Neuron (in vitro differentiated cells): Measurements from ENCODE around the gene ZNF99.
"Not testable (repeated sequence)": the region's sequence is repeated elsewhere in the genome, so short reads cannot be mapped to it uniquely, and the experiment has no call there.

ENCODE experiments used
- H2AFZ ChIP-seq: one replicate; pipeline ENCODE4 v1.6.1; 2013; ENCODE audit warnings: low read depth, mild to moderate bottlenecking, inconsistent platforms, low read length, moderate library complexity
- H3K27me3 ChIP-seq: one replicate; pipeline ENCODE4 v1.6.1; 2013; ENCODE audit warnings: low read length; ENCODE audit not compliant: insufficient read depth
- H3K36me3 ChIP-seq: one replicate; pipeline ENCODE4 v1.6.1; 2013; ENCODE audit warnings: low read length; ENCODE audit not compliant: insufficient read depth
- H3K4me1 ChIP-seq: one replicate; pipeline ENCODE4 v1.6.1; 2013; ENCODE audit warnings: low read length; ENCODE audit not compliant: insufficient read depth
- H3K4me3 ChIP-seq: 2 replicates; pipeline ENCODE4 v1.5.1; 2013; ENCODE audit warnings: mild to moderate bottlenecking, low read length, moderate library complexity
- H3K9me3 ChIP-seq: one replicate; pipeline ENCODE4 v1.6.1; 2013; ENCODE audit warnings: low read length

The ZNF99 gene

DNA sequence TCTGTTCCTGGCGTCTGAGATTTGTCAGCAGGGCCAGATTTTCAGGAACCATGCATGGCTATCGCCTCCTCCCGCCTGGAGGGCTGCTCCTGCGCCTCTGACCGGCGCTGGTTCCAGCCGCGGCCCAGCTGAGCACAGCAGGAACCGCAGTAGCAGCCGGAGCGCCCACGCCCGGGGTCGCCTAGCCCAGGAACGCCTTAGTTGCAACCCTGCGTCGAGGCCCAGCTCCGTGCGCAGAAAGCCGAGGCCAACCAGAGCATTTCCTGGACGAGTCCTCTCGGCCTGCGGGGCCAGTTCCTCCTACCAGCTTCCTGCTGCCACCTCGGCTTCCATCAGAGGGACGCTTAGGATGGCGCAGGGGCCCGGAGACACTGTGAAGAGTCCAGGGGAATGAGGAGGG lies 75.0 kb downstream of the ZNF99 start:
- Histone ChIP-seq H2AFZ (no peak overlapping the region), H3K4me1 (no peaks in the 10 kb centered on the region), H3K9me3 (no peaks in the 10 kb centered on the region), H3K27me3 (no peaks in the 10 kb centered on the region), H3K36me3 (no peaks in the 10 kb centered on the region), H3K4me3 (no peak overlapping the region)

GRCh38 chr19:22703096-22703495 lies 80.9 kb downstream of the ZNF99 start:
- not testable (repeated sequence) for H3K9me3 ChIP-seq, H2AFZ ChIP-seq, H3K4me1 ChIP-seq, H3K4me3 ChIP-seq, H3K27me3 ChIP-seq, H3K36me3 ChIP-seq

- H3K27me3 ChIP-seq, H3K9me3 ChIP-seq, H3K4me3 ChIP-seq, H3K36me3 ChIP-seq, H3K4me1 ChIP-seq, H2AFZ ChIP-seq: not testable (repeated sequence)
Observed at GRCh38 chr19:22702661-22703060, 81.3 kb downstream of the ZNF99 start.
